ENCODE measurements around the gene ZNF462.

- TF ChIP-seq YY1 (IDR thresholded peaks at IDR 0.05; ENCODE audit: insufficient read depth, insufficient read length) (no peak), SUZ12 (IDR thresholded peaks at IDR 0.05; ENCODE audit: extremely low read depth, insufficient read depth, insufficient read length) (no peak)
Measured at GRCh38 chr9:106992186-106992585, 129.2 kb downstream of the ZNF462 start.
